ENCODE data around the gene RASA4B. TPM values are rescaled to one million over a fixed set of nuclear protein-coding genes. Genes with fewer than 3 reads are reported as not detected.
"Not testable (repeated sequence)": the region's sequence is repeated elsewhere in the genome, so short reads cannot be mapped to it uniquely, and the experiment has no call there.

RASA4B gene
- total RNA-seq, 1 donor from 2014 or later, result 20.3 TPM

DNA sequence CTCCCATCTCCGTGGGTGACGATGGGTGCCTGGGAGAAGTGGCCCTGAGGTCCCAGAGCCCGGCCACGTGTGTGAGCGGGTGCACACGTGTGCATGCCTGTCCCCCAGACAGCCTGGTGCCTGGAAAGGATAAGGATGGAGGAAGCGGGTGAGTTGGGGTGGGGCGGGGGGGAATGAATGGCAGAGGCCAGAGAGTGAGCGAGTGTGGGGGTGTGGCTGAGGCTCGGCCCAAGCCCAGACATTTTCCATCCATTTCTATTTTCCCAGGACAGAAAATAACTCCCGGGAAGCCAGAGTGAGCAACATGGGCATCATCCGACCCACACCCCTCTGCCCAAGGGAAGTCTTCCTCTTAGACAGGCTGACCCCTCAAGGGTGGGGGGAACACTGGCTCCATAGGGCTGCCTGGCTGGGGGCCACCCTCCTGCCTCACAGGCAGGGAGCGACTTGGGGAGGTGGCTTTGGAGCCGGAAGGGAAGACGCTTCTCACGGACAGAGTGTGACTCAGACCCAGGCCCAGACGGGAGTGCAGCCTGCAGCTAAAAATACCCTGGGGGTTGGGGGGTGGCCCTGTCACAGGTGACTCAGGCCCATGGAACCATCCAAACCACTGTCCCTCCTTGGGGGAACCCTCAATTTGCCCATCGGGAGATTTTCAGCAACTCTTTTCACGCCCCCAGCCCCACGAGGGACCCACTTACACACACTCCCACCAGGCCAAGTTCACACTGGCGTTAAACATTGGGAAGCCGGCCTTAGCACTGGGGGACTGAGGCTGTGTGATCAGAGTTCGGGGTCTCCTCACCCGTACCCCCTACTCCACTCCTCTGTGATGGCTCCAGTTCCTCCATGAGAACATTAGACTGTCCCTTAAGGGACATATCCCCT, 12.0 kb downstream of the RASA4B start:
- intact Hi-C loops (cut with micrococcal nuclease); H3K4me1 Mint-ChIP-seq (ENCODE audit: low read depth); H3K27ac Mint-ChIP-seq; H3K9me3 Mint-ChIP-seq; H3K4me3 Mint-ChIP-seq (ENCODE audit: low read depth); H3K27me3 Mint-ChIP-seq (ENCODE audit: low read depth); DNase-seq (ENCODE audit: low spot score); H3K36me3 Mint-ChIP-seq (ENCODE audit: low read depth): not testable (repeated sequence)

DNA sequence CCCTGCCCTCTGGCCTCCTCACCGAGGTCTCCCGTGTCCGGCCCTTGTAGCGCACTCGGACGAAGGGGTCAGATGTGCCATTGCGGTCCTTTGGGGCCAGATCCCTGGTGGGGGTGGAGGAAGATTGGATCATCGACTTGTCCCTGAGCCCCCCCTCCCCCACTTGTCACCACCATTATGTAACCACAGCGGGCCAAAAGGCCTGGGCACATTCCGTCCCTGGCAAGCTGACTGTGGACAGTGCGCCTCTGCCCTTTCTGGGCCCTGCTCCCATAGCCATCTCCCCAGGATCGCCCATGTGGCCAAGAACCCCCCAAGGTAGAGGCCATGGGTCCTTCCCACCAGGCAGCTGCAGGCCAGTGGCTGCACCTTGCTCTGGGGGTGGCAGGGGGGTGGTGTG, 14.4 kb downstream of the RASA4B start:
- not testable (repeated sequence) for H3K4me3 Mint-ChIP-seq (ENCODE audit: low read depth); H3K27ac Mint-ChIP-seq

DNA sequence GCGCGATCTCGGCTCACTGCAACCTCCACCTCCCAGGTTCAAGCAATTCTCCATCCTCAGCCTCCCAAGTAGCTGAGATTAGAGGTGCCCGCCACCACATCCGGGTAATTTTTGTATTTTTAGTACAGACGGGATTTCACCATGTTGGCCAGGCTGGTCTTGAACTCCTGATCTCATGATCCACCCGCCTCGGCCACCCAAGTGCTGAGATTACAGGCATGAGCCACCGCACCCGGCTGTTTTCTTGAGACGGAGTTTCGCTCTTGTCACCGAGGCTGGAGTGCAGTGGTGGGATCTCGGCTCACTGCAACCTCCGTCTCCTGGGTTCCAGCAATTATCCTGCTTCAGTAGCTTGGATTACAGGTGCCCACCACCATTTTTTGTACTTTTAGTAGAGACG, 19.3 kb downstream of the RASA4B start:
- H3K4me1 Mint-ChIP-seq (ENCODE audit: low read depth); H3K27ac Mint-ChIP-seq; intact Hi-C loops (cut with micrococcal nuclease); H3K9me3 Mint-ChIP-seq; DNase-seq (ENCODE audit: low spot score); H3K4me3 Mint-ChIP-seq (ENCODE audit: low read depth); H3K36me3 Mint-ChIP-seq (ENCODE audit: low read depth); H3K27me3 Mint-ChIP-seq (ENCODE audit: low read depth): not testable (repeated sequence)

More for the DNA sequence above, 14.4 kb downstream of the RASA4B start:
- DNase-seq (ENCODE audit: low spot score); H3K36me3 Mint-ChIP-seq (ENCODE audit: low read depth); intact Hi-C loops (cut with micrococcal nuclease); H3K4me1 Mint-ChIP-seq (ENCODE audit: low read depth); H3K9me3 Mint-ChIP-seq; H3K27me3 Mint-ChIP-seq (ENCODE audit: low read depth): not testable (repeated sequence)

DNA sequence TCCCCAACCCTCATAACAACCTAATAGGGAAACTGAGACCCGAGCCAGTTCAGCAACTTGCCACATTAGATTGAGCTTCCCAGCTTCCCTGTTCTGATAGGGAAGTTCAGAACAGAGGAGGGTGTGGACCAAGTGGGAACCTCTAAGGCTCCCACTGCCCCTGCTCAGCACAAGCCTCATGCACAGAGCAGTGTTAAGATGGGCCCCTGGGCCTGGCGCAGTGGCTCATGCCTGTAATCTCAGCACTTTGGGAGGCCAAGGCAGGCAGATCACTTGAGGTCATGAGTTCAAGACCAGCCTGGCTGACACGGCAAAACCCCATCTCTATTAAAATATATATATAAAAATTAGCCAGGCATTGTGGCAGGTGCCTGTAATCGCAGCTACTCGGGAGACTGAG, 20.3 kb downstream of the RASA4B start:
- intact Hi-C loops (cut with micrococcal nuclease); H3K27me3 Mint-ChIP-seq (ENCODE audit: low read depth); H3K4me1 Mint-ChIP-seq (ENCODE audit: low read depth); H3K4me3 Mint-ChIP-seq (ENCODE audit: low read depth); H3K27ac Mint-ChIP-seq; H3K36me3 Mint-ChIP-seq (ENCODE audit: low read depth); H3K9me3 Mint-ChIP-seq; DNase-seq (ENCODE audit: low spot score): not testable (repeated sequence)

DNA sequence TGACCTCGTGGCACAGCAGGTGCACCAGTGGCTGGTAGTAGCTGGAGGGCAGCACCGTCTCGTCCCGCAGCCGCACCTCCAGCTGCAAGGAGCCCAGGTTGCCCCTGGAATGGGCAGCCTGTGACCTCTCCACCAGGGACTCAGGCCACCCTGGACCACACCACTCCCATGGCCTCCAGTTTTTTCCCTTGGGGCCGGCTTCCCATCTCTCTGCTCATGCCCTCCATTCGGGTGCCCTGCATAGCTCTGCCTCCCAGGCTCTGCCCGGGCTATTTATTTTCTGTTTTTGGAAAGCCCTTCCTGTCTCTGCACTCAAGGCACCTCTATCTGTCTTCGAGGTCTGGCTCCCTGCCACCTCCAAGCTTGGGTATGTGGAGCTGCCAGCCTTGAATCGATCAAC, 20.7 kb downstream of the RASA4B start:
- H3K9me3 Mint-ChIP-seq; intact Hi-C loops (cut with micrococcal nuclease); H3K27ac Mint-ChIP-seq; H3K4me1 Mint-ChIP-seq (ENCODE audit: low read depth); H3K36me3 Mint-ChIP-seq (ENCODE audit: low read depth); DNase-seq (ENCODE audit: low spot score); H3K4me3 Mint-ChIP-seq (ENCODE audit: low read depth); H3K27me3 Mint-ChIP-seq (ENCODE audit: low read depth): not testable (repeated sequence)

DNA sequence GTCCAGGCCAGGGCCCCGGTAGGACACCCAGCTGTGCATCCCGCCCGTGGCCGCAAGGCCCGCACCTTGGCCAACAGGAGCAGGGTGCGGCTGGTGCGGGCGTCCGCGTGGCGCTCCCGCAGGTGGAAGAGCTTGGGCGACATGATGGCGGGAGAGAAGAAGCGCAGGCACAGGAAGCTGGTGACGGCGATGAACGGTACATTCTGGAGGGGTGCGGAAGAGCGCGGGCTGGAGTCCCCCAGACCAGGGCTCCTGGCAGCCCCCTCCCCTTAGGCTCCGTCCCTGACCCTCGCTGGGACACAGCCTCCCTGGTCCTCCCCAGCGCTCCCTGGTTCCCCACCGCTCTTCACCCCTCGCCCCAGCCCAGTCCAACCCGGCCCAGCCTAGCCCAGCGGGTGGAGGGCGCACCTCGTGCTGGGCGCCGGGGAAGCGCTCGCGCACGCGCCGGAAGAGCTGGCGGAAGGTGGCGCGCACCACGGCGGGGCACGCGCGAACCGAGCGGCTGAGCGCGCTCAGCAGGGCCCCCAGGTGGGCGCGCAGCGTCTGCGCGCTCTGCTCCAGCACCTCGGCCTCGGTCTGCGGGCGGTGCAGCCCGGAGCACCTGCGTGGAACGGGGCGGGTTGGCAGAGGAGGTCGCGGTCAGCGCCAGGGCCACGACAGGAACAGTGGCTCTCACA, 23.0 kb downstream of the RASA4B start:
- H3K27ac Mint-ChIP-seq; intact Hi-C loops (cut with micrococcal nuclease): not testable (repeated sequence)

DNA sequence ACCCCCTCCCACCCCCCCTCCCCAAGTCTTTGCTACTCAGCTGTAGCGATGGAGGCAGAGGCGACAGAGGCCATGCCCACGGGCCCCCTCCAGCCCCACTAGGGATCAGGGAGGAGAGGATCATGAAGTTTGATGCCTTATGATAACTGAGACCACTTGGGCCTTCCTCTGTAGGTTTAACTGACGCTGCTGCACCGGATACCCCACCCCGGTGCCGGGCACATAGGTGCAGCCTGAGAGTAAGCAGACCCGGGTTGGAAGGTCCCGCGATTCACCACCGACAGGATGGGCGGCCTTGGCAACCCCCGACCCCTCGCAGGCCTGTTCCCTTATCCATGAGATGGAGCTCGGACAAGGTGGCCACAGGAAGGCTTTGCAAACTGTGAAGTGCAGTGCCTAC, 23.6 kb downstream of the RASA4B start:
- H3K4me3 Mint-ChIP-seq (ENCODE audit: low read depth); H3K9me3 Mint-ChIP-seq; H3K4me1 Mint-ChIP-seq (ENCODE audit: low read depth); DNase-seq (ENCODE audit: low spot score); H3K36me3 Mint-ChIP-seq (ENCODE audit: low read depth); H3K27me3 Mint-ChIP-seq (ENCODE audit: low read depth); intact Hi-C loops (cut with micrococcal nuclease); H3K27ac Mint-ChIP-seq: not testable (repeated sequence)

More for the DNA sequence above, 23.0 kb downstream of the RASA4B start:
- not testable (repeated sequence) for H3K4me1 Mint-ChIP-seq (ENCODE audit: low read depth); H3K9me3 Mint-ChIP-seq; H3K36me3 Mint-ChIP-seq (ENCODE audit: low read depth); H3K27me3 Mint-ChIP-seq (ENCODE audit: low read depth); H3K4me3 Mint-ChIP-seq (ENCODE audit: low read depth); DNase-seq (ENCODE audit: low spot score)

DNA sequence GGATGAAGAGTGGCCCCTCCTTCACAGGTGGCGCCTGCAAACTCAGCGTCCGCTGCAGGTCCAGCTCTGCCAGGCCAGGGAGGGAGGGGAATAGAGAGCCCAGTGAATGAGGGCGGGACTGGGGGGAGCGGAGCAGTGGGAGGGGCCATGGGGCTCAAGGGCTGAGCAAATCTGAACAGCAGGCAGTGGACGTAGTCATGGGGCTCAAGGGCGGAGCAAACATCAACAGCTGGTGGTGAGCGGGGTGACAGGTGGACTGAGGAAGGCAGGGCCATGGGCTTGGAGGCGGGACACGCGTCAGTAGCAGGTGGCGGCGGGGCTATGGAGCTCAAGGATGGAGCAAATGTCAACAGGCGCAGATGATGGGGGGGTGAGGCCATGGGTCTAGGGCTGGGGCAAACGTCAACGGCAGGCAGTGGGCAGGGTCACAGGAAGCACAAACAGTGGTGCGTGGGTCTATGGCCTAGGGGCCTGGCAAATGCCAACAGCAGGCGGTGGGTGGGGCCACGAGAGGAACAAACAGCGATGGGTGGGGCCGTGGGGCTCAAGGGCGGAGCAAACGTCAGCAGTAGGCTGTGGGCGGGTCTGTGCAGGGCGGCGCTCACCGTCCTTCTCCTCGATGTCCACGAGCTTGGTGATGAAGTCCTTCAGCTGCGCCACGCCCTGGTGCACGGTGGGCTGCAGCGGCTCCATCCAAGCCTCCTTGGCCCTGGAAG, 24.2 kb downstream of the RASA4B start:
- H3K4me3 Mint-ChIP-seq (ENCODE audit: low read depth); H3K27me3 Mint-ChIP-seq (ENCODE audit: low read depth); H3K4me1 Mint-ChIP-seq (ENCODE audit: low read depth); intact Hi-C loops (cut with micrococcal nuclease); H3K9me3 Mint-ChIP-seq; H3K36me3 Mint-ChIP-seq (ENCODE audit: low read depth); DNase-seq (ENCODE audit: low spot score); H3K27ac Mint-ChIP-seq: not testable (repeated sequence)

DNA sequence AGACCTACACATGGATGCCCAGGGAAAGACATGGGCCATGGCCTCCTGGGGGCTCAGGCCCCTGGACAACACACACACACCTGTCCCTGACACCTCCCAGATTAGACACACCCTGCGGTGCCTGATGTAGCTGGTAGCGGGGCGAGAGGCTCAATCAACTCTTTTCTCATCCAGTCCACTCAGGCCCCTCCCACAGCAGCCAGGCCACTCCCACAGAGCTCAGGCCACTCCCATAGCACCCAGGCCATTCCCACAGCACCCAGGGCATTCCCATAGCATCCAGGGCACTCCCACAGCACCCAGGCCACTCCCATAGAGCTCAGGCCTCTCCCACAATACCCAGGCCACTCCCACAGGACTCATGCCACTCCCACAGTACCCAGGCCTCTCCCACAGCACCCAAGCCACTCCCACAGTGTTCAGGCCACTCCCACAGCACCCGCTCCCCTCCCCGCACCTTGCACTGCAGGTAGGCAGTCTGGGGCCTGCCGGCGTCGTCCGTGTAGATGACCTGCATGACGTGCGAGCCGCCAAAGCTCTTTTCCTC, 27.0 kb downstream of the RASA4B start:
- peak; percentile 57 for DNase-seq (ENCODE audit: low spot score)
- H3K27me3 Mint-ChIP-seq (ENCODE audit: low read depth); H3K9me3 Mint-ChIP-seq; H3K36me3 Mint-ChIP-seq (ENCODE audit: low read depth); H3K27ac Mint-ChIP-seq; H3K4me1 Mint-ChIP-seq (ENCODE audit: low read depth); H3K4me3 Mint-ChIP-seq (ENCODE audit: low read depth); intact Hi-C loops (cut with micrococcal nuclease): not testable (repeated sequence)

DNA sequence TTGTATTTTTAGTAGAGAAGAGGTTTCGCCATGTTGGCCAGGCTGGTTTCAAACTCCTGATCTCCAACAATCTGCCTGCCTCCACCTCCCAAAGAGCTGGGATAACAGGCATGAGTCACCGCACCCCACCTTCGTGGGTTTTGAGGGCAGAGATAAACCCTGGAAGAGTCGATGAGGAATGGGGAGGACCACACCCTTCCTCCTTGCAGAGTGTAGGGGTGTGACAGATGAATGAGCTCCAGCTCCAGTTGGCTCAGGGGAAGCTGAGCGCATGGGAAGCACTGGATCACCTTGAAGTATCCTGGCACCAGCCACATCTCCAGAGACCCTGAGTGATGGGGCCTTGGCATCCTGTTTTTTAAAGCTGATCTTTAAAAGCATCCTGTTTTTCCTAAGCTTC, 33.3 kb downstream of the RASA4B start:
- H3K4me1 Mint-ChIP-seq (ENCODE audit: low read depth); H3K27ac Mint-ChIP-seq; intact Hi-C loops (cut with micrococcal nuclease); DNase-seq (ENCODE audit: low spot score); H3K27me3 Mint-ChIP-seq (ENCODE audit: low read depth); H3K9me3 Mint-ChIP-seq; H3K4me3 Mint-ChIP-seq (ENCODE audit: low read depth); H3K36me3 Mint-ChIP-seq (ENCODE audit: low read depth): not testable (repeated sequence)

DNA sequence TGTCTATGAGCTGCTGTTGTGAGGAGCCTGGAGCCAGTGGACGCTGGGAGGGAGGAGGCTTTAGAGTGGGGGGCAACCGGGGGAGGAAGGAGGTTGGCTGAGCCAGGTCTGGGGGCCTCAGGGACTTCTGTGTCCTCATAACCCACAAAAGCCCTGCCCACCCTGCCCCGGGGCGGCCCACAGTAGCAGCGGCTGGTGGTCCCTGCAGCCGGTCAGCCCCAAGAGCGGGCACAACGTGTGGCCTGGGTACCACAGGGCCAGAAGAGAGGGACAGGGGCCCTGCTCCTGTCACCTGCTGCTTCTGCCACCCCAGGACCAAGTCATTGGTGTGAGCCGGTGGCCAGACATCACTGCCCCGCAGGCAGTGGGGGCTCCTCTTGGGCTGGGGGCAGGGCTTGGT, 35.6 kb downstream of the RASA4B start:
- DNase-seq (ENCODE audit: low spot score); H3K9me3 Mint-ChIP-seq; intact Hi-C loops (cut with micrococcal nuclease); H3K27me3 Mint-ChIP-seq (ENCODE audit: low read depth); H3K4me3 Mint-ChIP-seq (ENCODE audit: low read depth); H3K4me1 Mint-ChIP-seq (ENCODE audit: low read depth); H3K27ac Mint-ChIP-seq; H3K36me3 Mint-ChIP-seq (ENCODE audit: low read depth): not testable (repeated sequence)

DNA sequence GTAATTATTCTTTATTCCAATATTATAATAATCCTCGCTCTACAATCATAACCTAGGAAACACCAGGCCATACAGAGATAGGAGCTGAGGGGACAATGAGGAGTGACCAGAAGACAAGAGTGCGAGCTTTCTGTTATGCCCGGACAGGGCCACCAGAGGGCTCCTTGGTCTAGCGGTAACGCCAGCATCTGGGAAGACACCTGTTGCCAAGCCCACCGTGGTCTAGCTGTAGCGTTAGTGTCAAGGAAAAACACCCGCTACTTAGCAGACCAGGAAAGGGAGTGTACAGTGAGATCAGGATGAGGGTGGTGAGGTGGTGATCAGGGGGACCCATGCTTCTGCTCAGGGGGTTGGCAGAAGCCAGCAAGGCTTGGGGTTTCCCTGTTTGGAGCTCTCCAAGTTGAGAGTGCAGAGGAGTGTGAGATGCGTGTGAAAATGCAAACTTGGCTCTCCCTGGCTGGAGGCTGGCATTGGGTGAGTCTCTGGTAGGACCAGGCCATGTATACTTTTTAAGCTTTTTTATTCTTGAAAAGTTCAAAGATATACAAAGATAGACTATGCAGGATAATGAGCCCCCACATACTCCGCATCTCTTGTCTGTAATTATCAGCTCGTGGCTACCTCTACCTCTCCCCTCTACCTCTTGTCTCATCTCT, 37.5 kb downstream of the RASA4B start:
- H3K36me3 Mint-ChIP-seq (ENCODE audit: low read depth); H3K27ac Mint-ChIP-seq; H3K9me3 Mint-ChIP-seq; H3K4me3 Mint-ChIP-seq (ENCODE audit: low read depth); H3K27me3 Mint-ChIP-seq (ENCODE audit: low read depth); intact Hi-C loops (cut with micrococcal nuclease); H3K4me1 Mint-ChIP-seq (ENCODE audit: low read depth): not testable (repeated sequence)
- DNase-seq (ENCODE audit: low spot score), result peak; percentile 23
